DMS53 (cell line): ENCODE measurements around the gene CRY2.

Source experiments
- DNase-seq: peaks from one replicate; lab custom pipeline; 2025; lab: John Stamatoyannopoulos, UW

Gene CRY2

DNA sequence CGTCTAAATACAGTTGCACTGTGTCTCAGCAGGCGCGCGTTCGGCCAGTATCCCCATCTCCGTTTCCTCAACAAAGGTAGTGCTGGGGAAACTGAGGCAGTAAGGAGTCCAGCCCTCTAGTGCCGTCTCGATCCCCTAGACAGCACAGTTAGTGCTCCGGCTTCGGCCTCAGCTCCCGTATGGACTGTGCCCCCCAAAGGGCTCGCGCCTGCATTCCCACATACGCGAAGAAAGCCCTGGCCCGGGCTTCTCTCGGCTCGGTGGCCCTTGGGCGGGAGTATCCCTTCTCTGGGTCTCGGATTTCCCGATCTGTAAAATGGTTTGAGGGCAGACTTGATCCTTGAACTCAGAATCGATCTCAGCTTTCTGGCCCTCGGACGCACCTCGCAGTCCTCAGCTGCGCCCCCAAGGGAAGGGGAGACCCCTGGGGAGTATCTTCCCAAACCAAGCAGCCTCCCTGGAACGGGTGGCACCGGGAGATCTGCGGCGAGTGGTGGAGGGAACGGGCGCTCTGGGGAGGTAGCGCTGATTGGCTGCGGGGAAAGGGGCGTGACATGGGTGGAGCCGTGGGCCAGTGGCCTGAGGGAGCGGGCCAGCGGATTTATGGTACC is 71.2 kb downstream of the CRY2 start:
- peak; percentile 86 for DNase-seq

GRCh38 chr11:45918962-45919675 is 71.8 kb downstream of the CRY2 start:
- no peak for DNase-seq

GRCh38 chr11:45919806-45920530 is 72.7 kb downstream of the CRY2 start:
- DNase-seq, result no peak

GRCh38 chr11:45920531-45921477 is 73.5 kb downstream of the CRY2 start:
- no peak for DNase-seq

DNA sequence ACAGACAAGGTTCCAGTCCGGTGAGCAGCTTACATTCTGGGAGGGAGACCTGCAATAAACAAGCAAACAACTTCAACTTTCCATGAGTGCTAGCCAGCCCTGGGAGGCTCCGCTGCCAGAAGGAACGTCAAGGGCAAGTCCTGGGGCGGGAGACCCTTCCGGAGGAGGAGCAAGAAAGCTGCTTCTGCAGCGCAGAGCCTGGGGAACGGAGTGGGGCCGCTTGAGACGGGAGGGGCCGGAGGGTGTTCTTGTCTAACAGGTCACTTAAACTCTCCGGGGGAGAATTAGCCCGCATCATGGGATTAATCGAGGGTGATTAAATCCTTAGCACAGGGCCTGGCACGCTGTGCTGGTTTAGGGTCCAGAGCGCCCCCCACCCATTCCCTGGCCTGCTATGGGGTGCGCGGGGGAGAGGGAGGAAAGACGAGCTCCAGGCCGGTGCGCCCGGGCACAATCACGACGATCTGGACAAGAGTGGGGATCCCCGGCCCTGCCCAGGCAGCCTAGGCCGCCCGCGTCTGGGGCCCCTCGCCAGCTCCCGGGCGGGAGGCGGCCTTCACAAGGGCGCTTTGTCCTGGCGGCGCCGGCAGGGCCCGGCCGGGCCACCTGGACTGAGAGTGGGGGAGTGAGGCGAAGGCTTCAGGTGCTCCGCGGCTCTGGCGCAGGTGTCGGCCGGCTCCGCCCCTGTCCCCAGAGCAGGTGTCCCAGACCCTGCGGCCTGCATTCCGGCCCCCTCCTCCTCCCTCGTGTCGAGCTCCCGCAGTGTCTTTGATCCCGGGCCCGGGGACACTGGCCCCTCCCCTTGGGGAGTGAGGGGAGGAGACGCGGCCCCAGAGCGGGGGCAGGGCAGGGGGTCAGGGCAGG is 74.5 kb downstream of the CRY2 start:
- DNase-seq, result peak; percentile 97

- DNase-seq, result peak; percentile 90
Measured at GRCh38 chr11:45922425-45923082, 75.3 kb downstream of the CRY2 start, which contains the start of gene LARGE2. Gene LARGE2, plus strand, starts transcription at chr11:45922656. Its CDS starts 227 bp downstream, at chr11:45922883.

- no peak for DNase-seq
Measured at GRCh38 chr11:45924036-45924915, 77.0 kb downstream of the CRY2 start.

GRCh38 chr11:45924927-45925326 is 77.7 kb downstream of the CRY2 start:
- no peak for DNase-seq

DNA sequence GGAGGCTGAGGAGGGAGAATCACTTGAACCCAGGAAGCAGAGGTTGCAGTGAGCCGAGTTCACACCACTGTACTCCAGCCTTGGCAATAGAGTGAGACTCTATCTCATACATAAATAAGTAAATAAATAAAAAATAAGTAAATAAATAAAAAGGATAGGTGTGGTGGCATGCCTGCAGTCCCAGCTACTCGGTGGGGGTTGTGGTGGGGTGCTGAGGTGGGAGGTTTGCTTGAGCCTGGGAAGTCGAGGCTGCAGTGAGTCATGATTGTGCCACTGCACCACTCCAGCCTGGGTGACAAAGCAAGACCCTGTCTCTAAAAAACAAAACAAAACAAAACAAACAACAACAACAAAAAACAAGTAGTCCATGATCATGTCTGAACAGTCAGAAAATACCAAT is 78.3 kb downstream of the CRY2 start:
- no peak for DNase-seq

GRCh38 chr11:45926001-45926401 is 78.7 kb downstream of the CRY2 start:
- no peak for DNase-seq

DNA sequence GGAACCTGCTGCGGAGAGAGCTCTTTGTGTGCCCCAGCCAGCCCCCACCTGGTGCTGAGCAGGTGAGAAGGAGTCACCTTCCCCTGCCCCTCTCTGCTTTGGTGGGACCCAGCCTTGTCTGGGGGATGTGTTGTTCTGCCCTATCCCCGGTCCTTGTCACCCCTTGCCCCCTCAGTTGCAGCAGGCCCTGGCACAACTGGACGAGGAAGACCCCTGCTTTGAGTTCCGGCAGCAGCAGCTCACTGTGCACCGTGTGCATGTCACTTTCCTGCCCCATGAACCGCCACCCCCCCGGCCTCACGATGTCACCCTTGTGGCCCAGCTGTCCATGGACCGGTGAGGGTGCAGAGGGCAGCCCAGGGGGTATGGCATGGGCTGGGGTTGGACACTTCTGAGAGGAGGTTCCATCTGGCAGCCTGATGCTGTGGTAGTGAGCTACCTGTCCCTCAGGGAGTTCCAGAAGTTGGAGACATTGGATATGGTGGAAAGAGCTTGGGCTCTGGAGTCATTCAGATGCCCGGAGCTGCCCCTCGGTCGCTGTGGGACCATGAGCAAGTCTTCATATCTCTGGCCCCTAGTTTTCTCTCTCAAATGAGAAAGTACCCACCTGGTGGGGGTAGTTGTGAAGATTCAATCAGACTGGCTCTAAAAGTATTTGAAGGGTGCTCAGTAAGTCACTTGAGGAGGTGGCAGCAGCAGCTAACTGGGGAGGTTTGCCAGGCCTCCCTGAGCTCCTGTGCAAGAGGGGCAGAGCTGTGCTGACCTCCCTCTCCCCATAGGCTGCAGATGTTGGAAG is 79.5 kb downstream of the CRY2 start:
- no peak for DNase-seq

- no peak for DNase-seq
Measured at GRCh38 chr11:45927332-45927683, 80.0 kb downstream of the CRY2 start.

GRCh38 chr11:45927684-45928413 is 80.6 kb downstream of the CRY2 start:
- DNase-seq, result no peak

- peak; percentile 10 for DNase-seq
Measured at GRCh38 chr11:45928535-45929215, 81.4 kb downstream of the CRY2 start.

DNA sequence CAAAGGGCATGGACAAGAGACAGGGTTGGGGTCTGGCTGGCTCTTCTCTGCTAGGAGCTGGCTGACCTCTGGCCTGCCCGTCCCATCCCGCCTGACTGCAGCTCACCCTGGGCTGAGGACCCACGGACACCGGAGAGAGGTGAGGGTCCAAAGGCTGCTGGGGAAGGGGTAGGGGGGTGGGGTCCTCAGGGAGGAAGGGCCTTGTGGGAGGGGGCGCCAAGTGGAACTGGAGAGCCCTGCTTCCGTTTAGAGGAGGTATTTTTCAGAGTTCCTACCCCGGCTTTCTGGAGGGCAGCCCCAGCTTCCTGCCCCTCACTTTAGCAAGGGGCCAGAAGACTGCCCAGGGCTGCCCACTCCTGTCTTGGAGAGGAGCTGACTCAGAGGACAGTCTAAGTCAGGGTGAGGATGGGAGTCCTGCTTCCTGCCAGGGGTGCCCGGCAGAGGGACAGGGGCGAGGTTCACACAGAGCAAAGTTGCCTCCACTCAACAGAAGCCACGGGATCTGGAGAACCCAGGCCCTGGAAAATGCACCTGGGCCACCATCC is 82.3 kb downstream of the CRY2 start:
- DNase-seq, result peak; percentile 84

DNA sequence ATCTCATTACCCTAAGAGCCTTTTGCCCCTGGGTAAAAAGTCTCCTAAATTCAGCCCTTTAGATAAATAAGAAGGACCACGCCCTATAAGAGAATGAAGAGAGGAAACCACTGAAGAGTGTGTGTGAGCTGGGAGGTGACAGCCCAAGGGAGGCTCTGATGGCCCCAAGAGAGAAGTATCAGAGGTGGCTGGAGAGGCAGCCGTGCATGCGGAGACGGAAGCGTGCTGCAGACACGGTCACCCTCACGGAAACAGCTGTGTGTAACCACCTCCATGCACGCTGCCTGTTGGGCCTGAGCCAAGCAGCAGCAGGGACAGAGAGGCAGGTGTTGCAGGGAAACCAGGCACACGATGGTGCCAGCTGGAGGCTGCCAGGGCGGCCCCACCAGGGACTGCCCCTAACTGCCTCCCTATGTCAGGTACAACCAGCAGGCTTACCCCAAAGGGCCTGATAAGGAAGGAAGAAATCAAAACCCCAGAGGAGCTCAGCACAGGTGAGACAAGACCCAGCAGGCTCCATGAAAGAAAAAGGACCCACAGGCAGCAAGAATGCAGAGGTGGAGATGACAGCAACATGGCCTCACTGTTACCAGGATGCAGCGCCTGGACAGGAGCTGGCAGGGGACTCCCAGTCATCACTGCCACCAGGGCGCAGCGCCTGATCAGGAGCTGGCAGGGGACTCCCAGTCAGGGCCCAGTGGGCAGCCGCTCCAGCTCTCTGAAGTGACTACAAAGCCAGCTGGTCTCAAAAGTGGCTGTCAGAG is 82.9 kb downstream of the CRY2 start:
- DNase-seq, result peak; percentile 96
